ENCODE data around the gene ELK1.

The ELK1 gene

DNA sequence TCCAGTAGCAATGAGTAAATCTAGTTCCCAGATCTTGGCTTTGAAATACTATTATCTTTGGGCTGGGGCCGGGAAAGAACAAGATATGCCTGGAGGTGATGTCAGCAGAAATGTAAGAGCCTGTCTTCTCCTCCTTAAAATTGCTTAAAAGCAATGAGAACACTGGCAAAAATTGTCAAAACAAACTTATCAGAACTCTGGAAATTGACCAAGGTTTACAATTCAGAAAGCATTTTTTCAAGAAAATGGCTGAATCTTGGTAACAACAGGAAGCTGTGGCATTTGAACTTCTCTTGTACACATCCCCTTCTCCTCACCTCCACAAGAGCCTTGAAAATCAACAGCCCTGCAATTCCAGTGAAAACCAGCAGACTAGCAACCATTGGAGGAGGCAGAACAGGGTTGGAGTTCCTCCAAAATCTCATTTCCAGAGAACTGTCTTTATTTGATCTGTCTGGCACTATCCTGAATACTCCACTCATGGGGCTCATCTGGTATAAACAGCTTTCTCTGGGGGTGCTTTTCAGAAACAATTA lies 54.6 kb downstream of the ELK1 start:
- no peaks in the 10 kb centered on the region for H3K27me3 ChIP-seq (ENCODE audit: control insufficient read depth in 2 of 2, insufficient read depth in 2 of 2, low read length in 2 of 2)
- no peak overlapping the region for H3K27ac ChIP-seq (ENCODE audit: low read depth in 2 of 2, low read length in 2 of 2)
- H3K36me3 ChIP-seq (ENCODE audit: control insufficient read depth in 2 of 2, insufficient read depth in 2 of 2, low read length in 2 of 2) = no peaks in the 10 kb centered on the region
- peaks cover 0 to 3% of the 10 kb centered on the region in 2 donors for H3K9me3 ChIP-seq (ENCODE audit: control insufficient read depth in 2 of 2, low read length in 2 of 2)
- no peaks in the 10 kb centered on the region for H3K4me1 ChIP-seq (ENCODE audit: control insufficient read depth in 2 of 2, insufficient read depth in 2 of 2, low read length in 2 of 2)
- no peak overlapping the region for H3K9ac ChIP-seq (ENCODE audit: low read depth in 1 of 2, low read length in 2 of 2)
- H3K4me3 ChIP-seq (ENCODE audit: low read length in 2 of 2) = no peak overlapping the region

DNA sequence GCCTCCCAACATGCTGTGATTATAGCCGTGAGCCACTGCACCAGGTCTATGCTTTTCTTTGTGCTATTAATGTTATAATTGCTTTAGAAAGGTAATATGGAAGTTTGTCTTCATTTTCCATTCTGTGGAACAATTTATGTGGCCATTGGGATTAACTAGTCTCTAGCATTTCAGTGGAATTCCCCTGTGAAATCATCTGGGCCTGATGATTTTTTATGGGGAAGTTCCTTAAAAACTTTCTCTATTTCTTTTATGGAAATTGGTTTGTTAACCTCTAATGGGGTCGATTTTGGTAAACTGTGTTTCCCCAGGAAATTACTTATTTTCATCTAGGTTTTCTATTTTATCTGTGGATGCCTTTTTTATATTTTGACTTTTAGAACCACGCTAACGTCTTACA lies 56.8 kb downstream of the ELK1 start:
- Histone ChIP-seq H3K27me3 (ENCODE audit: control insufficient read depth in 2 of 2, insufficient read depth in 2 of 2, low read length in 2 of 2) (no peaks in the 10 kb centered on the region), H3K4me1 (ENCODE audit: control insufficient read depth in 2 of 2, insufficient read depth in 2 of 2, low read length in 2 of 2) (no peaks in the 10 kb centered on the region), H3K36me3 (ENCODE audit: control insufficient read depth in 2 of 2, insufficient read depth in 2 of 2, low read length in 2 of 2) (no peaks in the 10 kb centered on the region), H3K9me3 (ENCODE audit: control insufficient read depth in 2 of 2, low read length in 2 of 2) (peaks cover 0 to 3% of the 10 kb centered on the region in 2 donors), H3K9ac (ENCODE audit: low read depth in 1 of 2, low read length in 2 of 2) (no peak overlapping the region), H3K27ac (ENCODE audit: low read depth in 2 of 2, low read length in 2 of 2) (no peak overlapping the region), H3K4me3 (ENCODE audit: low read length in 2 of 2) (no peak overlapping the region)

DNA sequence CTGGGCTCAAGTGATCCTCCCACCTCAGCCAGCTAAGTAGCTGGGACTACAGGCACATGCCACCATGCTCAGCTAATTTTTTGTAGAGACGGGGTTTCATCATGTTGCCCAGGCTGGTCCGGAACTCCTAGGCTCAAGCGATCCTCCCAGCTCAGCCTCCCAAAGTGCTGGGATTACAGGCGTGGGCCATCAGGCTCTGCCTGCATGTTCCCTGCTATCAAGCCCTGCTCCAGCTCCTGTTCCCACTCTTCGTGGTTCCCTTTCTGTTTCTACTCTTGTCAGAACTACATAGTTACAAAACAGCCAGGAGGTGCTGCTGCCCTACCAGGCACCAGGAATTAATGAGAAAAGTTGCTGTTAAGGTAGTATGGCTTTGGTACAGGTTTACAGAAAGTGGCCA lies 59.4 kb downstream of the ELK1 start:
- Histone ChIP-seq H3K4me1 (ENCODE audit: control insufficient read depth in 2 of 2, insufficient read depth in 2 of 2, low read length in 2 of 2) (no peaks in the 10 kb centered on the region), H3K27me3 (ENCODE audit: control insufficient read depth in 2 of 2, insufficient read depth in 2 of 2, low read length in 2 of 2) (peaks cover 0 to 4% of the 10 kb centered on the region in 2 donors), H3K9me3 (ENCODE audit: control insufficient read depth in 2 of 2, low read length in 2 of 2) (no peaks in the 10 kb centered on the region), H3K9ac (ENCODE audit: low read depth in 1 of 2, low read length in 2 of 2) (no peak overlapping the region), H3K4me3 (ENCODE audit: low read length in 2 of 2) (no peak overlapping the region), H3K36me3 (ENCODE audit: control insufficient read depth in 2 of 2, insufficient read depth in 2 of 2, low read length in 2 of 2) (no peaks in the 10 kb centered on the region), H3K27ac (ENCODE audit: low read depth in 2 of 2, low read length in 2 of 2) (no peak overlapping the region)

DNA sequence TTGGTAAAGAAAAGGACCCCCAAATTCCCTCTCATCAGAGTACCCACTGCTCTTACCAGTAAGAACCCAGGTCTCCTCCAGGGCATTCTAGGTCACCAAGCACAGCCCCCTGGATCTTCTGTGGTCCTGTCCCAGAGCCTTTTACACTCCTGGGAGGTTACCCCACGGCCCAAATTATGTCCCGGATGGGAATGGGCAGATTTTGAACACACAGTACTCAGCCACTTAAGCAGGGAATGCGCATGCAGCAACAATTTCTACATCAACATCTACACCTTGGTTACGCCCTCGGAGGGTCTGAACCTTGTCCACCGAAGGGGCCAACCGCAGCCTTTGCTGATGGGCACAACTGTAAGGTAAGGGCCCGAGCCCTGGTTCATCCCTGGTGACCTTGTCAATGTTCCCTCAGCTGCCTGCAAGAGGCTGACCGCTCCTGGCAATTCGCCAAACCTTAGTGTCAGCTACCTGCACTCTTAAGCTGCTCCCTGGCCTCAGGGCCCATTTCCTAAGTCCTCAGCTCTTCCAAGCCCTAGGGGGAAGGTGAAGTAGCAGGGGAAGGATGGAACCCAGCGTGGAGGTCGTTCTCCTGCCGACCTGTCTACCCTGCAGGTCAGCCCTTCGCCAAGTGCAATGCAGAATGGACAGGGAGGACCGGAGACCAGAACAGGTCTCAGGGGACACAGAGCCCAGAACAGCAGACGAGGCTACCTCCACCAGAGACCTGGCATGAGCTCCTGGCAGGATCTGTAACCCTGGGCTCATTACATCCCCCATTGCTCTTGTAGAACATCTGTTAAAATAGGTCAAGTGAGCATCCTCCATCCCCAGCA lies 62.2 kb downstream of the ELK1 start:
- Histone ChIP-seq H3K27ac (ENCODE audit: low read depth in 2 of 2, low read length in 2 of 2) (no peak overlapping the region), H3K9ac (ENCODE audit: low read depth in 1 of 2, low read length in 2 of 2) (no peak overlapping the region), H3K4me1 (ENCODE audit: control insufficient read depth in 2 of 2, insufficient read depth in 2 of 2, low read length in 2 of 2) (no peaks in the 10 kb centered on the region)

DNA sequence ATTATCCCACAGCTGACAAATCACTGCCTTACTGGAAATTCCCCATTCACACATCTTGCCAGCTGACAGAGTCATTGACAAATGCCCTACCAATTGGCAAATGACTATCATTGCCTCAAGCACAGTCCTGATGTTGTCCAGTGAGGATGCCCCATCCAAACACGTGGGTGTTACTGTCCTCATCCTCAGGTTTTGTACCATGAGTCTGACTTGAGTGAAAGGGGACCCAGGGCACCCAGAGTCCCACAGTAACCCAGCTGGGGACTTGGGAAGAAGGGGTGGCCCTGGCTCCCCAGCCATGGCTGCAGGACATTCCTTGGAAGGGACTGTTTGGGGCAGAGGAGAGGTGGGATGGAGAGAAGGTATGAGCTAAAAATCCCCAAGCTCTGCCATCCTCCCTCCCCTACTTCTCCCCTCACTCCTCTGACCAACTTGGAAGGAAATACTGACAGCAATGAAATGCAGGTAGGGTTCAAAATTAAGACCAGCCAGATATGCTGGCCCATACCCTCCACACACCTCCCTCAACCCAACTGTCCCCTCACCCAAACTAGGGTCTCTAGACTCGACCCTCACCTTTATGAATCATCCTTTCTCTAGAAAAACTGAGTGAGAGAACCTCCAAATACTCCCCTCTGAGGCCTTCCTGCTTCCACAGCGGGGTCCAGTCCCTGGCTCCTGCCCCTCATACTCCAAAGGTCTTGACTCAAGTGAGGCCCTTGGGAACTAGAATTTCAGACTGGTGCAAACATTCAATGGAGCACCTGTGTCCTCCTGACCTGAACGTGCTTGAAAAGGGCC lies 63.1 kb downstream of the ELK1 start:
- Histone ChIP-seq H3K27me3 (ENCODE audit: control insufficient read depth in 2 of 2, insufficient read depth in 2 of 2, low read length in 2 of 2) (peaks cover 0 to 4% of the 10 kb centered on the region in 2 donors), H3K4me3 (ENCODE audit: low read length in 2 of 2) (no peak overlapping the region), H3K4me1 (ENCODE audit: control insufficient read depth in 2 of 2, insufficient read depth in 2 of 2, low read length in 2 of 2) (no peaks in the 10 kb centered on the region), H3K36me3 (ENCODE audit: control insufficient read depth in 2 of 2, insufficient read depth in 2 of 2, low read length in 2 of 2) (no peaks in the 10 kb centered on the region), H3K9ac (ENCODE audit: low read depth in 1 of 2, low read length in 2 of 2) (no peak overlapping the region), H3K27ac (ENCODE audit: low read depth in 2 of 2, low read length in 2 of 2) (no peak overlapping the region), H3K9me3 (ENCODE audit: control insufficient read depth in 2 of 2, low read length in 2 of 2) (no peaks in the 10 kb centered on the region)

More for the DNA sequence above, 62.2 kb downstream of the ELK1 start:
- H3K9me3 ChIP-seq (ENCODE audit: control insufficient read depth in 2 of 2, low read length in 2 of 2) = no peaks in the 10 kb centered on the region
- H3K27me3 ChIP-seq (ENCODE audit: control insufficient read depth in 2 of 2, insufficient read depth in 2 of 2, low read length in 2 of 2) = peaks cover 0 to 4% of the 10 kb centered on the region in 2 donors
- H3K36me3 ChIP-seq (ENCODE audit: control insufficient read depth in 2 of 2, insufficient read depth in 2 of 2, low read length in 2 of 2) = no peaks in the 10 kb centered on the region
- H3K4me3 ChIP-seq (ENCODE audit: low read length in 2 of 2) = no peak overlapping the region

DNA sequence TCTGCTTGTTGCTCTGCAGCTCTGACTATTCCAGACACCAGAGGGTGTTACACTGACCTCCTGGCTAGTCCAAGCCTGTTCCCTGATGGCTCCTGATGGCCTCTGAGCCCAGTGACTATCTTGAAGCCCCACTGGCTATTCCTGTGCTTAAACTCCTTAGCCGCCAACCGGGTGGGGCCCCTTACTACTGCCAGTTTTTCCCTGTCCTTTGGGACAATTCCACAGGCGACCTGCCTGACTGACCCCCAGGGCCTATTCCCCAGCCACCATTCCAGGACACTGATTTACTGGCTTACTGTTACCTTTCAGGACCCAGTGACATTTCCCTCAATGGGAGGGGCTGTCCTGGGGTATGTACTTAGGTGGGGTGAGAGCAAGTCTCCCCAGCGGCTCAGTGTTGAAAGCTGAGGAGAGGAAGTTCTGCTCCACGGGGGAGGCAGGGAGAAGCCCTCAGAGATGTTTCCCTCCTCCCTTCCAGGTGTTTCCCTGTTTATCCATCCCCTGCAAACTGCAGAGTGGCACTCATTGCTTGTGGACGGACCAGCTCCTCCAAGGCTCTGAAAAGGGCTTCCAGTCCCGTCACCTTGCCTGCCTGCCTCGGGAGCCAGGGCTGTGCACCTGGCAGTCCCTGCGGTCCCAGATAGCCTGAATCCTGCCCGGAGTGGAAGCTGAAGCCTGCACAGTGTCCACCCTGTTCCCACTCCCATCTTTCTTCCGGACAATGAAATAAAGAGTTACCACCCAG lies 64.1 kb downstream of the ELK1 start:
- H3K9me3 ChIP-seq (ENCODE audit: control insufficient read depth in 2 of 2, low read length in 2 of 2) = no peaks in the 10 kb centered on the region
- H3K4me3 ChIP-seq (ENCODE audit: low read length in 2 of 2) = no peak overlapping the region
- peaks cover 0 to 4% of the 10 kb centered on the region in 2 donors for H3K27me3 ChIP-seq (ENCODE audit: control insufficient read depth in 2 of 2, insufficient read depth in 2 of 2, low read length in 2 of 2)
- no peak overlapping the region for H3K27ac ChIP-seq (ENCODE audit: low read depth in 2 of 2, low read length in 2 of 2)
- H3K4me1 ChIP-seq (ENCODE audit: control insufficient read depth in 2 of 2, insufficient read depth in 2 of 2, low read length in 2 of 2) = peaks cover 0 to 4% of the 10 kb centered on the region in 2 donors
- no peak overlapping the region for H3K9ac ChIP-seq (ENCODE audit: low read depth in 1 of 2, low read length in 2 of 2)
- no peaks in the 10 kb centered on the region for H3K36me3 ChIP-seq (ENCODE audit: control insufficient read depth in 2 of 2, insufficient read depth in 2 of 2, low read length in 2 of 2)
